K562 (cell line): Measurements from ENCODE around the gene ENG. TPM values are rescaled to one million over a fixed set of nuclear protein-coding genes. Genes with fewer than 3 reads are reported as not detected.
A peak's percentile ranks its signal among the peaks of the same experiment; 100 is the strongest.

Experiments used
- CBFA2T3 ChIP-seq: fragments of 450-650 bp; IDR thresholded peaks from 2 replicates; pipeline ENCODE4 v1.6.1; 2017
- FIP1L1 ChIP-seq: fragments of 200-400 bp; formaldehyde crosslinking; IDR thresholded peaks from 2 replicates; pipeline ENCODE4 v1.6.1; 2018; ENCODE audit warnings: mild to moderate bottlenecking, low read depth, low read length; ENCODE audit not compliant: poor library complexity, severe bottlenecking
- ILF3 ChIP-seq: fragments of 450-650 bp; IDR thresholded peaks from 2 replicates; pipeline ENCODE4 v1.6.1; 2018; ENCODE audit warnings: antibody characterized with exemption, mild to moderate bottlenecking, moderate library complexity, borderline replicate concordance
- MTA2 ChIP-seq: fragments of 450-650 bp; IDR thresholded peaks from 2 replicates; pipeline ENCODE4 v1.6.1; 2016; ENCODE audit warnings: low read depth
- NRF1 ChIP-seq, 2 experiments: fragments of 450-650 bp; IDR thresholded peaks in 1 of 2; conservative IDR thresholded peaks in 1 of 2; 2 replicates each; pipeline ENCODE4 v1.6.1; 2014; ENCODE audit warnings: mild to moderate bottlenecking in 2 of 2
- PCBP1 ChIP-seq: fragments of 200-400 bp; formaldehyde crosslinking; IDR thresholded peaks from 2 replicates; pipeline ENCODE4 v1.6.1; 2018; ENCODE audit warnings: mild to moderate bottlenecking, low read depth, low read length; ENCODE audit not compliant: poor library complexity, severe bottlenecking
- POLR2B ChIP-seq: fragments of 450-650 bp; IDR thresholded peaks from 2 replicates; pipeline ENCODE4 v1.6.1; 2018; ENCODE audit warnings: low read depth; ENCODE audit not compliant: partially characterized antibody
- POLR2H ChIP-seq: IDR thresholded peaks from 2 replicates; pipeline ENCODE4 v1.6.1; 2016; ENCODE audit warnings: missing genetic modification characterization, low read depth, mild to moderate bottlenecking, control low read depth, missing compliant biosample characterization, moderate library complexity
- TOE1 ChIP-seq, 2 experiments: fragments of 450-650 bp in 1 of 2; sonication (generic) in 1 of 2; formaldehyde crosslinking in 1 of 2; IDR thresholded peaks; 2 replicates each; pipeline versions ENCODE4 v1.7.1 to v1.8.0; 2016 to 2022; ENCODE audit warnings: borderline replicate concordance in 2 of 2, mild to moderate bottlenecking in 2 of 2, antibody characterized with exemption in 1 of 2, inconsistent platforms in 1 of 2, low read depth in 1 of 2, missing genetic modification reagents in 1 of 2, moderate library complexity in 1 of 2
- polyA plus RNA-seq, 8 experiments: library from polyadenylated mRNA; depleted of rRNA in 4 of 8; stranded (reverse) in 5 of 8; unstranded in 3 of 8; fragments of >200 nt; fragmentation: Nextera tagmentation in 2 of 8; fragmentation: Illumina TruSeq in 1 of 8; extraction: Ambion mirVana in 2 of 8; extraction: Trizol in 1 of 8; gene quantifications; 2 replicates each; pipeline versions ENCODE4 v1.2.1 to v1.2.3, GENCODE V29; 2011 to 2014; ENCODE audit warnings: inconsistent platforms in 1 of 8, missing spikeins in 1 of 8
- total RNA-seq, 7 experiments: library from RNA; depleted of rRNA in 6 of 7; stranded (reverse); fragments of >200 nt in 6 of 7; fragmentation: Illumina TruSeq in 2 of 7; extraction: Trizol in 2 of 7; gene quantifications; 2 replicates each; pipeline versions ENCODE4 v1.2.1 to v1.2.3, GENCODE V29; 2011 to 2021; ENCODE audit warnings: low replicate concordance in 1 of 7
- TF ChIP-seq, protein P1 (sequence below): fragments of 250-450 bp; sonication (Bioruptor Pico); IDR thresholded peaks from 2 replicates; pipeline ENCODE4 v1.5.0; 2022; ENCODE audit warnings: mild to moderate bottlenecking
- TF ChIP-seq, protein P2 (sequence below), 2 experiments: IDR thresholded peaks; 2 replicates each; pipeline ENCODE4 v1.6.1; 2012; ENCODE audit warnings: improper control_type of control experiment in 2 of 2, low read depth in 2 of 2, low read length in 2 of 2, borderline replicate concordance in 1 of 2
- TF ChIP-seq, protein P3 (sequence below), 2 experiments: fragments of 450-650 bp; formaldehyde crosslinking in 1 of 2; IDR thresholded peaks; 2 replicates each; pipeline versions ENCODE4 v1.4.0 to v1.6.1; 2014 to 2020; ENCODE audit warnings: mild to moderate bottlenecking in 2 of 2, borderline replicate concordance in 1 of 2, low read depth in 1 of 2

ENG gene
- total and polyA plus RNA-seq, 9 of the 15 experiments (the other 6 are each of a cell fraction or from before 2014, with no cell fraction given): 0.04 to 0.40 (median 0.14) TPM; not detected in 1

DNA sequence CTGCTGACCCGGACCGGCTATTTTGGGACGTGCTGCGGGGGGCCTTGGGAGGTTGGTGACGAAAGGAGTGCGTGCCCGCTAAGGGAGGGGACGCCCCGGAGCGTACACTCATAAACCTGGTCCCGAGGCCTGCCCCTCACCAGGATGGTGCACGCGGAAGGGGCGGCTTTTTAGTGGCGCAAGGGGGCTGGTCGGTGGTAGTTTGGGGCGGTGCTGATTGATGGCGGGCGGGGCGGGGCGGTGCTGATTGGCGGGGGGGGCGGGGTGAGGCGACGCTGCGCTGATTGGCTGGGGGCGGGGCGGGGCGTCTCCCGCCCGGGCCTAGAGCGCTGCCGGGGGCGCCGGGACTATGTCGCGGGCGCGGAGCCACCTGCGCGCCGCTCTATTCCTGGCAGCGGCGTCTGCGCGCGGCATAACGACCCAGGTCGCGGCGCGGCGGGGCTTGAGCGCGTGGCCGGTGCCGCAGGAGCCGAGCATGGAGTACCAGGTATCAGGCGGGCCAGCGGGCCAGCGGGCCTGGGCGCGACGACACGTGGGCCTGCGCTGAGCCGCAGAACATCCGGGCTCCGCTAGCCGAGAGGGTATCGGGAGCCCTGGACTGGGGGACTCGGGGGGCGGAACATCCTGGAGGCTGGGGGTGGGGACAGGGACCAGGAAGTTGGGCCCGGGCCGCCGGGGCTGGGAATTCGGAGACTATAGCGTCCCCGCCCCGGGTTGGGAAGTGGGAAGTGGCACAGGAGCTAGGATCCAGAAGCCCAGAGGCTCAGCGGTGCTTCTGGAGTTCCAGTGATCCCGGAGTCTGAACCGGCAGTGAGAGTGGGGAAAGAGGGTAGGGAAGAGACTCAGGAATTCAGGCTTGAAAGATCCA lies 51.6 kb downstream of the ENG start, which contains the start of gene FPGS (continued):
- peak; percentile 65 for TF ChIP-seq POLR2H
- peak; percentile 72 for TF ChIP-seq PCBP1
- TF ChIP-seq NRF1 (conservative IDR thresholded peaks at IDR 0.05 in 1 of 2, IDR thresholded peaks at IDR 0.05 in 1 of 2): peak; percentile 78 to 81
- TF ChIP-seq, protein P1, sequence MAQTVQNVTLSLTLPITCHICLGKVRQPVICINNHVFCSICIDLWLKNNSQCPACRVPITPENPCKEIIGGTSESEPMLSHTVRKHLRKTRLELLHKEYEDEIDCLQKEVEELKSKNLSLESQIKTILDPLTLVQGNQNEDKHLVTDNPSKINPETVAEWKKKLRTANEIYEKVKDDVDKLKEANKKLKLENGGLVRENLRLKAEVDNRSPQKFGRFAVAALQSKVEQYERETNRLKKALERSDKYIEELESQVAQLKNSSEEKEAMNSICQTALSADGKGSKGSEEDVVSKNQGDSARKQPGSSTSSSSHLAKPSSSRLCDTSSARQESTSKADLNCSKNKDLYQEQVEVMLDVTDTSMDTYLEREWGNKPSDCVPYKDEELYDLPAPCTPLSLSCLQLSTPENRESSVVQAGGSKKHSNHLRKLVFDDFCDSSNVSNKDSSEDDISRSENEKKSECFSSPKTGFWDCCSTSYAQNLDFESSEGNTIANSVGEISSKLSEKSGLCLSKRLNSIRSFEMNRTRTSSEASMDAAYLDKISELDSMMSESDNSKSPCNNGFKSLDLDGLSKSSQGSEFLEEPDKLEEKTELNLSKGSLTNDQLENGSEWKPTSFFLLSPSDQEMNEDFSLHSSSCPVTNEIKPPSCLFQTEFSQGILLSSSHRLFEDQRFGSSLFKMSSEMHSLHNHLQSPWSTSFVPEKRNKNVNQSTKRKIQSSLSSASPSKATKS (CRISPR knock-in tag): no peak
- TF ChIP-seq, protein P2, sequence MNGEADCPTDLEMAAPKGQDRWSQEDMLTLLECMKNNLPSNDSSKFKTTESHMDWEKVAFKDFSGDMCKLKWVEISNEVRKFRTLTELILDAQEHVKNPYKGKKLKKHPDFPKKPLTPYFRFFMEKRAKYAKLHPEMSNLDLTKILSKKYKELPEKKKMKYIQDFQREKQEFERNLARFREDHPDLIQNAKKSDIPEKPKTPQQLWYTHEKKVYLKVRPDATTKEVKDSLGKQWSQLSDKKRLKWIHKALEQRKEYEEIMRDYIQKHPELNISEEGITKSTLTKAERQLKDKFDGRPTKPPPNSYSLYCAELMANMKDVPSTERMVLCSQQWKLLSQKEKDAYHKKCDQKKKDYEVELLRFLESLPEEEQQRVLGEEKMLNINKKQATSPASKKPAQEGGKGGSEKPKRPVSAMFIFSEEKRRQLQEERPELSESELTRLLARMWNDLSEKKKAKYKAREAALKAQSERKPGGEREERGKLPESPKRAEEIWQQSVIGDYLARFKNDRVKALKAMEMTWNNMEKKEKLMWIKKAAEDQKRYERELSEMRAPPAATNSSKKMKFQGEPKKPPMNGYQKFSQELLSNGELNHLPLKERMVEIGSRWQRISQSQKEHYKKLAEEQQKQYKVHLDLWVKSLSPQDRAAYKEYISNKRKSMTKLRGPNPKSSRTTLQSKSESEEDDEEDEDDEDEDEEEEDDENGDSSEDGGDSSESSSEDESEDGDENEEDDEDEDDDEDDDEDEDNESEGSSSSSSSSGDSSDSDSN (IDR thresholded peaks at IDR 0.05; ENCODE audit: borderline replicate concordance in 1 of 2, low read depth in 2 of 2, low read length in 2 of 2): peak in 1 of 2 experiments; percentile 35; a peak in 1 of 4 replicates
- no peak for TF ChIP-seq MTA2
- 0 out of 2 replicates have a peak, but pooled peaks have one; percentile 86 for TF ChIP-seq ILF3
- TF ChIP-seq POLR2B: peak; percentile 24
- TF ChIP-seq FIP1L1: peak; percentile 83
- TF ChIP-seq CBFA2T3: no peak
- TF ChIP-seq, protein P3, sequence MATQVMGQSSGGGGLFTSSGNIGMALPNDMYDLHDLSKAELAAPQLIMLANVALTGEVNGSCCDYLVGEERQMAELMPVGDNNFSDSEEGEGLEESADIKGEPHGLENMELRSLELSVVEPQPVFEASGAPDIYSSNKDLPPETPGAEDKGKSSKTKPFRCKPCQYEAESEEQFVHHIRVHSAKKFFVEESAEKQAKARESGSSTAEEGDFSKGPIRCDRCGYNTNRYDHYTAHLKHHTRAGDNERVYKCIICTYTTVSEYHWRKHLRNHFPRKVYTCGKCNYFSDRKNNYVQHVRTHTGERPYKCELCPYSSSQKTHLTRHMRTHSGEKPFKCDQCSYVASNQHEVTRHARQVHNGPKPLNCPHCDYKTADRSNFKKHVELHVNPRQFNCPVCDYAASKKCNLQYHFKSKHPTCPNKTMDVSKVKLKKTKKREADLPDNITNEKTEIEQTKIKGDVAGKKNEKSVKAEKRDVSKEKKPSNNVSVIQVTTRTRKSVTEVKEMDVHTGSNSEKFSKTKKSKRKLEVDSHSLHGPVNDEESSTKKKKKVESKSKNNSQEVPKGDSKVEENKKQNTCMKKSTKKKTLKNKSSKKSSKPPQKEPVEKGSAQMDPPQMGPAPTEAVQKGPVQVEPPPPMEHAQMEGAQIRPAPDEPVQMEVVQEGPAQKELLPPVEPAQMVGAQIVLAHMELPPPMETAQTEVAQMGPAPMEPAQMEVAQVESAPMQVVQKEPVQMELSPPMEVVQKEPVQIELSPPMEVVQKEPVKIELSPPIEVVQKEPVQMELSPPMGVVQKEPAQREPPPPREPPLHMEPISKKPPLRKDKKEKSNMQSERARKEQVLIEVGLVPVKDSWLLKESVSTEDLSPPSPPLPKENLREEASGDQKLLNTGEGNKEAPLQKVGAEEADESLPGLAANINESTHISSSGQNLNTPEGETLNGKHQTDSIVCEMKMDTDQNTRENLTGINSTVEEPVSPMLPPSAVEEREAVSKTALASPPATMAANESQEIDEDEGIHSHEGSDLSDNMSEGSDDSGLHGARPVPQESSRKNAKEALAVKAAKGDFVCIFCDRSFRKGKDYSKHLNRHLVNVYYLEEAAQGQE (IDR thresholded peaks at IDR 0.05; ENCODE audit: borderline replicate concordance): no peak; the same call in 1 of the 2 replicates
- TF ChIP-seq, protein P3 (CRISPR knock-in tag; IDR thresholded peaks at IDR 0.05; ENCODE audit: low read depth): no peak
- TF ChIP-seq TOE1 (IDR thresholded peaks at IDR 0.05; ENCODE audit: borderline replicate concordance): no peak
- no peak for TF ChIP-seq TOE1 (CRISPR knock-in tag; IDR thresholded peaks at IDR 0.05; ENCODE audit: borderline replicate concordance, low read depth)
